GM18873 (cell line): ENCODE measurements around the gene PHOSPHO1.
"Not testable (repeated sequence)": the region's sequence is repeated elsewhere in the genome, so short reads cannot be mapped to it uniquely, and the experiment has no call there.

Experiments used
- ATAC-seq: cut with Tn5 transposase; IDR thresholded peaks from one replicate; pipeline ENCODE4 v1.9.1; 2021; ENCODE audit warnings: mild to moderate bottlenecking, moderate library complexity, moderate number of reproducible peaks; ENCODE audit not compliant: unreplicated experiment, low FRiP score

The PHOSPHO1 gene

DNA sequence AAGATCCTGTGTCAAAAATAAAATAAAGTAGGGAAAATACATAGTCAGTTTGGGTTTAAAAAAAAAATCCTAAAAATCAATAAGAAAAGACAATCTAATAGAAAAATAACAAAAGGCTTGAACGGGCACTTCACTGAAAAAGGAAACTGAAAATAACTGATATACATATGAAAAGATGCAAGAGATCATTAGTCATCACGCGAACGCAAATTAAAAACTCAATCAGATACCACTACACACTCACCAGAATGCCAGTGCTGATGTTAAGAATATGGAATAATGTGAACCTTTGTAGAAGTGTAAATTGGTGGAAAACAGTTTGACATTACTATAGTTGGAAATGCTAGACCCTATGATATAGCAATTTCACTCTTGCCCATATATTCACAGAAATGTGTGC, 34.8 kb downstream of the PHOSPHO1 start:
- ATAC-seq = no peak

DNA sequence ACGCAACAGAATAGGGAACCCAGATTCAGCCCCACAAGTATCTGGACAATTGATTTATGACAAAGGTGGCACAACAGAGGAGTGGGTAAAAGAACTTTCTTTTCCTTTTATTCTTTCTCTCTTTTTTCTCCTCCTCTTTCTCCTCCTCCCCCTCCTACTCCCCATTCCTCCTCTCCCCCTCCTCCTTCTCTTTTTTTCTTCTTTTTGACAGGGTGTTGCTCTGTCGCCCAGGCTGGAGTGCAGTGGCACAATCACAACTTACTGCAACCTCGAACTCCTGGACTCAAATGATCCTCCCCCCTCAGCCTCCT, 36.3 kb downstream of the PHOSPHO1 start:
- no peak for ATAC-seq

DNA sequence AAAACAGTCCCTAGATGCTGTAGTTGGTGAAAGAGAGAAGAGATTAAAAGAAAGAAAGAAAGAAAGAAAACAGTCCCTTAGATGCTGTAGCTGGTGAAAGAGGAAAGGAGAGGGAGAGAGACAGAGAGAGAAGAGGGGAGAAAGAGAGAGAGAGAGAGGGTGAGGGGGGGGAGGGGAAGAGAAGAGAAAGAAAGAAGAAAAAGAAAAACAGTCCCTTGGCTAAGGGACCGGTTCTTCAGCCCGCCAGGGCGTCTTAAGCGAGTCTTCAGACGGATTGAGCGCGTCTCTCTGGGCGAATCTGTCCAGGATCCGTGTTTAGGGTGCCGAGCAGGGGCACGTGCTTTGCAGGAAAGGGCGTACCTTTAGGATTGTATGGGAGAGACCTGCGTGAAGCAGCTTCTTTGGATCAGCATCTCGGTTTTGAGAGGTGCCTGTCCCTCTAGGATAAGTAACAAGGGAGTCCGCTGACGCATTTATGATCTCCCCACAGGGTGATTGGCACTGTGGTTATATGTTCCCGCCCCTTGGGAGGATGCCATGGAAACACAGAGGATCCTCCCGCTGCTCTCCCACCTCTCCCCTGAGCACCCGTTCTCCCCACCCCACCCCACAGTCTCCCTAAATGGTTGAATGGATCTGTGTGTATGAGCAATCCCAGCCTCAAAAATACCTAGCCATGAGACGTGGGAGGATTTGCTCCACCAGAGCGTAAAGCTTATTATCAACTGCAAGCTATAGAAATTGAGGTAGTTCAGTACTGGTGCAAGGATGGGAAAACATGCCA, 36.9 kb downstream of the PHOSPHO1 start:
- ATAC-seq = no peak

DNA sequence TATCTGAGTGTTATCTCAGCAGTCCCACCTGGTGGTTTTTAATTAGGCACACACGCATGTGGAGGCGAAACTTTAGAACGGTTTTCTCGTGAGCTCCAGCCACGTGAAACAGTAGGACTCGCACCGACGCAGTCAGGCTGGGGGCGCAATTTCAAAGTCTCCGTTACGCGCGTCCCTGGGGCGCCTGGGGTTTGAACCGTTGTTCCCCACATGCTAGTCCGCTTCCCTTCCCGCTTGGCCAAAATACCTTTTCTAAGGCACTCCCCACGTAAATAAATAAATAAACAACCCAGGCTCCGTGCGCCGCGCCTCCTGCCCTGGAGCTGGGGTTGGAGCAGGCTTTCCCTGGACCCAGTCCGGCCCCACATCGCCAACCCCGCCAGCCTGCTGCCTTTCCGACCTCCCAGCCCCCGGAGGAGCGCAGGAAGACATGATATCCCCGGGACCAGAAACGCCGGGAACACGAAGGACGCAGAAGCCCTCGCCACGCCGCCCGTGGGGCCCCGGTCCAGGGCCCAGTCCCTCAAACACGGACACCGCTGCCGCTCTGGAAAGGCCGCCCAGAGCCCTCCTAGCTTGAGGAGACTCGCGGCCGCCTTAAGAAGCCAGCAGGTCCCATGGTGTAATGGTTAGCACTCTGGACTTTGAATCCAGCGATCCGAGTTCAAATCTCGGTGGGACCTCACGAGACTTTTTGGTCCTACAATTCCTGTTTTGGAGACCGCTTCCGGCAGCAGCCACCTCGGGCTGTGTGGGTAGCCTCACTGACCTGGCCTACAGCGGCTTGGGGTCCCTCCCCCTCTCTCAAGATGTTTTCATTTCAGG, 38.5 kb downstream of the PHOSPHO1 start:
- peak; percentile 38 for ATAC-seq

DNA sequence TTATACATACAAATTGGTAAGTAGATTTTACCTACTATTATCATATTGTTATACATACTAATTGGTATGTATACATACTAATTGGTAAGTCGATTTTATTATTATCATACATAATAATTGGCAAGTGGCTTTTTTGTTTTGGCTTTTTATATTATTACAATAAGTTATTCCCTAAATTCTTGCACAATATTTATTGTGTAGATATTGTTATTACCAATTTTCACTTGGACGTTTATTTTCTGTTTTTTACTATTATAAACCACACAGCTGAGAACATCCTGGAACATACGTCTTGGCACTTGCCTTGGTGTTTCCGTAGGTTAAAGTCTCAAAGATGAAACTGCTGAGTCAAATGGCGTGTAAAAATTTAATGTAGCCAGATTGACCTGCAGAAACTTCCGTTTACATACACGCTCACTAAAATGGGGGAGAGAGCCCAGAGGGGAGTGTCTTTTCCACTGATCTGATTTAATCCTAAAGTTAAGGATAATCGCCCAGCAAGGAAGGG, 39.1 kb downstream of the PHOSPHO1 start:
- peak; percentile 12 for ATAC-seq

DNA sequence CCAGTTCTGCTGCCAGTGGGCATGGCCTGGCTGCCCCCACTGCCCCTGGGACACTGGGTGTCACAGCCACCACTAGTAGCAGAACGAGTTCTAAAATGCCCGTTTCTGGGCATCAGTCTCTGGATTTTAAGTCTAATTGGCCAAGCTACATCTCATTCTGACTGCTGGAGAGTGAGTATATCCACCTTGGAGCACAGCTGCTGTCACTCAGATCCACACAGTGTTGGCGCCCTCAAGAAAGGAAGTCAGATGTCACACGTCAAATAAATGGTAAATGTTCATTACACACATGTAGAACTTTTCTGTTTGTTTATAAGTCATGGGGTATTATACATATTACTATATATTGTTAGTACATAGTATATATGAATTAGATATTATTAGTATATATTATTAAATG, 39.7 kb downstream of the PHOSPHO1 start:
- no peak for ATAC-seq

DNA sequence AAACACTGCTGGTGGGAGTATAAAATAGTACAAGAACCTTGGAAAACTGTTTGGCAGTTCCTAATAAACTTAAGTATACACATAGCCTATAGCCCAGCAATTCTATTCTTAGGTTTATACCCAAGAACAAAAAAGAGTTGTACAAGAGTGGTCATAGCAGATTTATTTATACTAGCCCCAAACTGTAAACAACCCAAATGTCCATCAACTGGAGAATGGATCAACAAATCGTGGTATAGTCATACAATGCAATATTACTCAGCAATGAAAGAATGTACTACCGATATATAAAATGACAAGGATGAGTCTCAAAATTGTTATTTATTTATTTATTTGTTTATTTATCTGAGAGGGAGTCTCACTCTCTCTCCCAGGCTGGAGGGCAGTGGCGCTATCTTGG, 43.3 kb downstream of the PHOSPHO1 start:
- no peak for ATAC-seq

DNA sequence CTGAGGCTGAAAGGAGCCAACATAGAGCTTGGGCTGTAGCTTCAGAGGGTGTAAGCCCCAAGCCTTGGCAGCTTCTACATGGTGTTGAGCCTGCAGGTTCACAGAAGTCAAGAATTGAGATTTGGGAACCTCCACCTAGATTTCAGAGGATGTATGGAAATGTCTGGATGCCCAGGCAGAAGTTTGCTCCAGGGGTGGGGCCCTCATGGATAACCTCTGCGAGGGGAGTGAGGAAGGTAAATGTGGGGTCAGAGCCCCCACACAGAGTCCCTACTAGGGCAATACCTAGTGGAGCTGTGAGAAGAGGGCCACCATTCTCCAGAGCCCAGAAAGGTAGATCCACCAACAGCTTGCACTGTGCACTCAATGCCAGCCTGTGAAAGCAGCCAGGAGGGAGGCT, 45.2 kb downstream of the PHOSPHO1 start:
- ATAC-seq = not testable (repeated sequence)

DNA sequence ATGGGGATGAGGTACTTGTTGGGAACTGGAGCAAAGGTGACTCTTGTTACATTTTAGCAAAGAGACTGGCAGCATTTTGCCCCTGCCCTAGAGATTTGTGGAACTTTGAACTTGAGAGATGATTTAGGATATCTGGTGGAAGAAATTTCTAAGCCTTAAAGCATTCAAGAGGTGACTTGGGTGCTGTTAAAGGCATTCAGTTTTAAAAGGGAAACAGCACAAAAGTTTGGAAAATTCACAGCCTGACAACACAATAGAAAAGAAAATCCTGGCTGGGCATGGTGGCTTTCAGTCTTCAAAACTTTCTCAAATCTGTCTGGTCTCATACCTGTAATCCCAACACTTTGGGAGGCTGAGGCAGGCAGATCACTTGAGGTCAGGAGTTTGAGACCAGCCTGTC, 46.1 kb downstream of the PHOSPHO1 start:
- not testable (repeated sequence) for ATAC-seq

DNA sequence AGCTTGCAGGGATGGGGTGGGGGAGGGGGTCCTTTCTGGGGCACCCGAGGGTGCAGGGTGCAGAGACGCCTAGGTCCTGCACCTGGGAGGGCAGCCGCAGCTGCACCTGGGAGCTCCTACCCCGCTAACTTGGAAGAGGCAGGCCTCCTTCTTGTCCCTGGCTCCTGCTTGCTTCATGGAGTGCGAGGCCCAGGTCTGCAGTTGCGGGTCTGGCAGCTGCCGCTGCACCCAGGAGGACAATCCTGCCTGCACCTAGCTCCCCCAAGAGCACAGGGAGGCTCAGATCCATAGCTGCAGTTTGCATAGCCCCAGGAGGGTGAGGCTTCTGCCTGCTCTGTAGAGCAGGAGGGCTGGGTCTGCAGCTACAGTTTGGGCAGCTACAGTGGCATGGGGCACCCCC, 46.8 kb downstream of the PHOSPHO1 start:
- no peak for ATAC-seq

DNA sequence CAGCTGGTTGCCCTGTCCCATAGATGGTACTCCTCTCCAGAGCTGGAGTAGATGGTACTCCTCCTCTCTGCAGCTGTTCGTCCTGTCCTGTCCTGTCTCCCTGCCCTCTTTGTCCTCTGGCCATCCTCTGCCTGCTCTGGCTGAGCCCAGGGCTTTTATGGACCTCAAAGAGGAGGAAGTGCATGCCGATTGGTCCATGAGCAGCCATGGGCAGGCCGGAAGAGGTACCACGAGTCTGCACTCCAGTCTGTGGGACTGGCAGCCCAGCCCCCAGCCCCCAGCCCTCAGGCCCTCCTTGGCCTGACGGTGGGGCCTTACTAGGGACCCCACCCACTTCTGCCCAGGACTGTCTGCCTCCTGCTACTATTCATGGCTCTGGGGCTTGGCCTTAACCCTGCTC, 47.2 kb downstream of the PHOSPHO1 start:
- no peak for ATAC-seq

DNA sequence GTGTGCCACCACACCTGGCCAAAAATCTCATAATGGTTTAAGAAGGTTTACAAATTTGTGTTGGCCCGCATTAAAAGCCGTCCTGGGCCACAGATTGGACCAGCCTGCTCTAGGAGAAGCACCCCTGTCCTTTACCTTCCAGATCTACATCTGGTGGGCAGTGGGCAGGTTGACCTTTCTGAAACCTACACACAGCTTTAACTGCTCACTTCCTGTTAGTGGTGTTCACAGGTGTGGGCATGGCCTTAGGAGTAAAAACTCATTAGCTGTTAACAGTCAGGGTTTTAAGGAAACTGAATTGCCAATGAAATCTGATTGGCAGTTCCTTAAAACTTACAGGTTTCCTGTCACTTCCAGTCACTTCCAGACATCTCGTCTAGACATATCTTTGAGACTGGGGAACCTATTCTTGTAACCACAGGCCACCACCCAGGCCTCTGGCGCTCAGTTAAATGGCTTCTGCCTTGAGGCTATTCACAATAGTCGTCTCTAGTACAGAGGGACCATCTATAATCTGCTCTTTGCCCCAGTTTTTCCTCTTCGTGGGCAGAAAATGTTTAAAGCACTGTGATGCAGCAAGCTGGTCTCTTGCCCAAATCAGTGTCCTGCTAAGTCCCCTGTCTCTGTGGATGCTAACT, 49.5 kb downstream of the PHOSPHO1 start:
- ATAC-seq = no peak

DNA sequence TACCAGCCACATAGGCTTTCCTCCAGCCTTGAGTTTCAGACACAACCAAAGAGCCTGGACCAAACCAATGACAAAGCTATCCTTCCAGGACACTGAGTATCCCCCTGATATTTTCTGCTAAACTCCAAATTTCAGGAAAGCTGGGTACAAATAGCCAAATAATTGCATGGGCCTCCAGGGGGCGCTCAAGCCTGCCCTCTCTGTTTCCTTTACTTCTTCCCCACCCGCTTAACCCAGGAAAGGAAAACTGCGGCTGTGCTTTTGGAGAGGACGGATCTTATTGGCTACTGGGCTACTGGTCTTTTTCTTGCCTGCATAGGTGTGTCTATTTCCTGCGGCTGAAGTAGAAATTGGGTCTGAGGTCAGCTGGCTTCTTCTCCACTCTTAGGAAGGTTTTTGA, 50.3 kb downstream of the PHOSPHO1 start:
- no peak for ATAC-seq

DNA sequence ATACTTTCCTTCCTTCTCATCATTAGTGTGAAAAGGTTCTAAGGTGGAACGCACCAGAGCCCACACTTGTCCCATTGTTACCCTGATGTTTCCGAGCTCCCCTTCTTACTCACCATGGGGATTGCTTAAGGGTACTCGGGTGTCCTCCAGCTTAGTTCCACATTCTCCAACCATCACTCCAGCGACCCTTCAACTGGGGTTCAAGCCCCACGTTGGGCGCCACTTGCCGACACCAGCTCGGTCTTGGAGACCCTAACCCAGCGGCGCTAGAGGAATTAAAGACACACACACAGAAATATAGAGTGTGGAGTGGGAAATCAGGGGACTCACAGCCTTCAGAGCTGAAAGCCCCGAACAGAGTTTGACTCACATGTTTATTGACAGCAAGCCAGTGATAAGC, 54.6 kb downstream of the PHOSPHO1 start:
- ATAC-seq = not testable (repeated sequence)
